ACC112 (cell line): Measurements from ENCODE around the gene LAPTM5.

Experiments used
- H2AFZ ChIP-seq: fragments of 200-600 bp; sonication (generic); one replicate; pipeline ENCODE4 v1.6.0; 2017; ENCODE audit warnings: antibody characterized with exemption, low read length; ENCODE audit not compliant: unreplicated experiment
- H3K27ac ChIP-seq: fragments of 200-600 bp; sonication (generic); 2 replicates; pipeline ENCODE4 v1.5.1; 2014; ENCODE audit warnings: low read depth, mild to moderate bottlenecking, antibody characterized with exemption, low read length, moderate library complexity
- H3K27me3 ChIP-seq: fragments of 200-600 bp; sonication (generic); 2 replicates; pipeline ENCODE4 v1.6.1; 2014; ENCODE audit warnings: mild to moderate bottlenecking, antibody characterized with exemption, low read length, moderate library complexity, mixed read lengths; ENCODE audit not compliant: insufficient read depth
- H3K36me3 ChIP-seq: fragments of 200-600 bp; sonication (generic); 2 replicates; pipeline ENCODE4 v1.6.1; 2016; ENCODE audit warnings: mild to moderate bottlenecking, antibody characterized with exemption, low read length, moderate library complexity, mixed read lengths; ENCODE audit not compliant: insufficient read depth
- H3K4me1 ChIP-seq: fragments of 200-600 bp; sonication (generic); one replicate; pipeline ENCODE4 v1.6.1; 2016; ENCODE audit warnings: low read length, mixed read lengths; ENCODE audit not compliant: insufficient read depth, unreplicated experiment, control insufficient read depth
- H3K4me3 ChIP-seq: fragments of 200-600 bp; sonication (generic); 2 replicates; pipeline ENCODE4 v1.5.1; 2014; ENCODE audit warnings: mild to moderate bottlenecking, low read depth, low read length
- H3K79me2 ChIP-seq: fragments of 200-600 bp; sonication (generic); one replicate; pipeline ENCODE4 v1.6.0; 2016; ENCODE audit warnings: low read length; ENCODE audit not compliant: control insufficient read depth, unreplicated experiment, insufficient read depth

LAPTM5 gene

DNA sequence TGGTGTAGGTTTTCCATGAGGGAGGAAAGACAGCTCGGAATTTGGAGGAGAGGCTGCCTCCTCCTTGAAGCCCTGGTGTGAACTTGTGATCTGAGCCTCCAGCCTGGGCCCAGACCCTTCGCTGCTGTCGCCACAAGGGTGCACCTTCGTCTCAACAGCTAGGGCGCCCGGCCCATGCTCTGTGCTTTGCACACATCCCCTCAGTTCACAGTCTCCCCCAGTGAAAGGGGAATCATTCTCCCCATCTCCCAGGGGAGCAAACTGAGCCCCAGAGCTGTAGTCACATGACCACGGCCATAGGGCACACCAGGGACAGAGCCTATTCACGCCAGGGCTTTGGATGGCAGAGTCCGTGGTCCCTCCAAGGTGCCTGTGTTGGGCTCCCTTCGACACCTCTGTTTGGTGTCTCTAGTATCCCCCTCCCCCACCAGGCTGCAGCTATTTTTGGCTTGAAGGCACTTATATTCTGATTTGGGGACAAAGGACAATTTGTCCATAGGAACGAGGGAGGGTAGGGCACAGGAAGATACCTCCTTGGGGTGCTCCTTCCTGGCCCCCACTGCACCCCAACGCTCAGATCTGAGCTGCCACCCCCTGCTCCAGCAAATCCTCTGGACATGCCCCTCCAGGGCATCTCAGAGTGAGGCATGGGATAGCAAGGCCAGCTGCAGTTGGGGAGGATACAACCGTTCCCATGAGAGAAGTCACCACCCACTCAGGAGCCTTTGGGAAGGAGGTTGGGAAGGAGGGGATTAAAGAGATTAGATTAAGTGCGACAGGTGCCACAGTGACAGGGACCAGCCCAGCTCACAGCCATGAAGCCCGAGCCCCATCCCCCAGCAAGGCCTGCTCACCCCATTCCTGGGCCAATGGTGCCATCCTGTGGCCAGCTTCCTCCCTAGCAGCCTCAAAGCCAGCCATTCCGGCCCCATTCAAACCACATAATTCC, 49.9 kb downstream of the LAPTM5 start:
- no peak overlapping the region for H3K27ac ChIP-seq
- no peaks in the 10 kb centered on the region for H3K36me3 ChIP-seq
- H3K4me1 ChIP-seq, result peaks cover 7% of the 10 kb centered on the region
- H3K4me3 ChIP-seq, result no peak overlapping the region
- H2AFZ ChIP-seq, result no peak overlapping the region
- peaks cover 7% of the 10 kb centered on the region; the same call in 1 of the 2 replicates for H3K27me3 ChIP-seq
- H3K79me2 ChIP-seq, result no peaks in the 10 kb centered on the region

DNA sequence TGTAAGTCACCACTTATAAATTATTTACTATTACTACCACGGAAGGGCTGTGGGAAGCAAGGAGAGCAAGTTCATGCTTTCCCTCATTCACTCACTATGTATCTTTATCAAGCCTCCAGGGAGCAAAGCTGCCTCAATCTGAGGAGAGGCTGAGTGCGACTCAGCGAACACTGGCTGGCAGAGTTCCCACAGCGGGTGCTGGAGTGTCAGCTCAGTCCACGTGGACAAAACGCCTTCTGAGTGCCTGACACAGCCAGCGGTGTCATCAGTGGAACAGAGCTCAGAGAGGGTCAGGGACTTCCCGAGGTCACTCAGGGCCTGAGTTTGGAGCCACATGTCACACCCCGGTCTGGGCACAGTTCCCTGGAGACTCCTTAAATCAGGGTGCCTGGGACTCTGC, 51.0 kb downstream of the LAPTM5 start:
- Histone ChIP-seq H3K4me3 (no peak overlapping the region), H3K36me3 (no peaks in the 10 kb centered on the region), H3K27ac (no peak overlapping the region), H3K4me1 (peaks cover 8% of the 10 kb centered on the region), H3K27me3 (peaks cover 7% of the 10 kb centered on the region; the same call in 1 of the 2 replicates), H3K79me2 (no peaks in the 10 kb centered on the region), H2AFZ (no peak overlapping the region)

GRCh38 chr1:30705698-30706097, 51.9 kb downstream of the LAPTM5 start:
- Histone ChIP-seq H3K4me1 (peaks cover 15% of the 10 kb centered on the region), H3K27me3 (peaks cover 7% of the 10 kb centered on the region; the same call in 1 of the 2 replicates), H2AFZ (no peak overlapping the region), H3K36me3 (no peaks in the 10 kb centered on the region), H3K4me3 (no peak overlapping the region), H3K27ac (no peak overlapping the region), H3K79me2 (no peaks in the 10 kb centered on the region)

GRCh38 chr1:30704765-30705509, 52.6 kb downstream of the LAPTM5 start:
- Histone ChIP-seq H3K27me3 (peaks cover 5% of the 10 kb centered on the region; the same call in 1 of the 2 replicates), H3K79me2 (no peaks in the 10 kb centered on the region), H2AFZ (no peak overlapping the region), H3K27ac (no peak overlapping the region), H3K4me1 (peaks cover 20% of the 10 kb centered on the region), H3K4me3 (no peak overlapping the region), H3K36me3 (no peaks in the 10 kb centered on the region)

GRCh38 chr1:30704271-30704670, 53.3 kb downstream of the LAPTM5 start:
- Histone ChIP-seq H3K4me1 (peaks cover 20% of the 10 kb centered on the region), H3K4me3 (no peak overlapping the region), H2AFZ (no peak overlapping the region), H3K27ac (no peak overlapping the region), H3K36me3 (no peaks in the 10 kb centered on the region), H3K27me3 (no peaks in the 10 kb centered on the region), H3K79me2 (no peaks in the 10 kb centered on the region)

GRCh38 chr1:30702823-30703222, 54.8 kb downstream of the LAPTM5 start:
- peaks cover 27% of the 10 kb centered on the region for H3K4me1 ChIP-seq

GRCh38 chr1:30701258-30701633, 56.3 kb downstream of the LAPTM5 start:
- H3K27me3 ChIP-seq, result no peaks in the 10 kb centered on the region
- no peak overlapping the region for H3K4me3 ChIP-seq
- peak overlapping the region; percentile 31 for H3K27ac ChIP-seq
- peaks cover 22% of the 10 kb centered on the region for H3K4me1 ChIP-seq
- no peaks in the 10 kb centered on the region for H3K36me3 ChIP-seq
- H2AFZ ChIP-seq, result peak overlapping the region; percentile 58
- H3K79me2 ChIP-seq, result no peaks in the 10 kb centered on the region

More at GRCh38 chr1:30702823-30703222, 54.8 kb downstream of the LAPTM5 start:
- no peaks in the 10 kb centered on the region for H3K36me3 ChIP-seq
- H2AFZ ChIP-seq, result no peak overlapping the region
- H3K79me2 ChIP-seq, result no peaks in the 10 kb centered on the region
- no peak overlapping the region for H3K4me3 ChIP-seq
- no peaks in the 10 kb centered on the region for H3K27me3 ChIP-seq
- no peak overlapping the region for H3K27ac ChIP-seq

GRCh38 chr1:30700528-30701257, 56.9 kb downstream of the LAPTM5 start:
- Histone ChIP-seq H3K4me1 (peaks cover 22% of the 10 kb centered on the region), H3K36me3 (no peaks in the 10 kb centered on the region), H3K27ac (peak overlapping the region; percentile 31), H3K4me3 (no peak overlapping the region), H2AFZ (peak overlapping the region; percentile 58), H3K27me3 (no peaks in the 10 kb centered on the region), H3K79me2 (no peaks in the 10 kb centered on the region)

DNA sequence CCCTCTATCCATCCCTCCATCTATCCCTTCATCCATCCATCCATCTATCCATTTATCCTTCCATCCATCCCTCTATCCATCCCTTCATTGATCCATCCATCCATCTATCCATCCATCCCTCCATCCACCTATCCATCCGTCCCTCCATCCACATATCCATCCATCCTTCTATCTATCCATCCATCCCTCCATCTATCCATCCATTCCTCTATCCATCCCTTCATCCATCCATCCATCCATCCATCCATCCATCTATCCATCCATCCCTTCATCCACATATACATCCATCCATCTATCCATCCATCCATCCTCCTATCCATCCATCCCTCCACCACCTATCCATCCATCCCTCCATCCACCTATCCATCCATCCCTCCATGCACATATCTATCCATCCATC, 57.8 kb downstream of the LAPTM5 start:
- H3K79me2 ChIP-seq, result no peaks in the 10 kb centered on the region
- H3K4me1 ChIP-seq, result peaks cover 22% of the 10 kb centered on the region
- no peaks in the 10 kb centered on the region for H3K36me3 ChIP-seq
- no peaks in the 10 kb centered on the region for H3K27me3 ChIP-seq
- no peak overlapping the region for H3K4me3 ChIP-seq
- H2AFZ ChIP-seq, result no peak overlapping the region
- H3K27ac ChIP-seq, result no peak overlapping the region

DNA sequence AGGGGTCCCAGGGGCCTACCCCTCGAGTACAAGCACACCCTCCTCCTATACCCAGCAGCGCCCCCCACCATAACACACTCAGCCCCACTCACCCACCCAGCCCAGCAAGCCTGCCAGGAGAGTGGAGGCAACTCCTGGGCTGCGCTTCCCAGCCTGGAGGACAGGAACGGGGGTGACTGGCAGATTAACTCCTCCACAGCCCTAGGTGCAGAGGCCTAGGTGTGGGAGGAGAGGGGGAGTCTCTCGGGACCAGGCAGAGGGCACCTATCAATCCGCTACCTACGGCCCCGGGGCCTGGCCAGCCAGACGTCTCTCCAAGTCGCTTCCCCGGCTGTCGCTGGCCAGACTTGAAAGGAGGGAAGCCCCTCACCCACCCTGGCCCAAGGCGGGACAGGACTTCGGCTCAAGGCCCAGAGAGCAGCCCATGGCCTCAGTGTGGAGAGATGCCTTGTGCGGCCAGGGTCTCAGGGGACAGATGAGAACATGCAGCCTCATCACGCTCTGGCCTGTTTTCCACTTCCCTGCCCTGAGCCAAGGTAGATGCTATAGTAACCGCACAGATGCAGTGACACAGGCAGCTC, 59.1 kb downstream of the LAPTM5 start:
- H3K27ac ChIP-seq, result no peak overlapping the region
- H3K27me3 ChIP-seq, result no peaks in the 10 kb centered on the region
- H2AFZ ChIP-seq, result no peak overlapping the region
- H3K79me2 ChIP-seq, result no peaks in the 10 kb centered on the region
- peaks cover 22% of the 10 kb centered on the region for H3K4me1 ChIP-seq
- no peak overlapping the region for H3K4me3 ChIP-seq
- H3K36me3 ChIP-seq, result no peaks in the 10 kb centered on the region
